Cardiac muscle cell (in vitro differentiated cells and primary cell): ENCODE data around the gene CAPN5. TPM values are rescaled to one million over a fixed set of nuclear protein-coding genes. Genes with fewer than 3 reads are reported as not detected.
A peak's percentile ranks its signal among the peaks of the same experiment; 100 is the strongest.

Experiments used
- DNase-seq, 2 donors: peaks; one replicate each; pipeline versions ENCODE4 v3.0.0 to v3.0.0-alpha.2; 2010 to 2017; ENCODE audit warnings: low read depth in 1 of 2, low spot score in 1 of 2
- H3K27ac ChIP-seq: fragments of 200-600 bp; sonication (generic); 2 replicates; pipeline ENCODE4 v1.5.1; 2016
- H3K27me3 ChIP-seq: fragments of 200-600 bp; sonication (generic); 2 replicates; pipeline ENCODE4 v1.6.0; 2016; ENCODE audit warnings: control low read depth
- H3K36me3 ChIP-seq: fragments of 200-600 bp; sonication (generic); 2 replicates; pipeline ENCODE4 v1.5.1; 2016; ENCODE audit warnings: control low read depth
- H3K4me1 ChIP-seq: fragments of 200-600 bp; sonication (generic); 2 replicates; pipeline ENCODE4 v1.8.1; 2017; ENCODE audit warnings: low read depth, mild to moderate bottlenecking, mixed run types
- H3K4me3 ChIP-seq: fragments of 200-600 bp; sonication (generic); 2 replicates; pipeline ENCODE4 v1.5.1; 2016; ENCODE audit warnings: mild to moderate bottlenecking
- H3K9me3 ChIP-seq: fragments of 200-600 bp; sonication (generic); 2 replicates; pipeline ENCODE4 v1.5.1; 2017; ENCODE audit warnings: low read depth, mild to moderate bottlenecking, control low read depth
- CTCF ChIP-seq: IDR thresholded peaks from 2 replicates; pipeline ENCODE4 v1.5.1; 2012; ENCODE audit warnings: low read depth, mild to moderate bottlenecking, low read length
- polyA plus RNA-seq: library from polyadenylated mRNA; unstranded; fragments of >200 nt; fragmentation: Nextera tagmentation; extraction: Ambion mirVana; gene quantifications from 2 replicates; pipeline ENCODE4 v1.2.1, GENCODE V29; 2016
- total RNA-seq: library from RNA; depleted of rRNA; stranded (reverse); fragments of >200 nt; gene quantifications from 2 replicates; pipeline ENCODE4 v1.2.3, GENCODE V29; 2016

Gene CAPN5
- total and polyA plus RNA-seq, 2 experiments from 2014 or later, result 9.8 to 10.0 TPM

GRCh38 chr11:77152846-77153245 lies 86.1 kb downstream of the CAPN5 start:
- H3K9me3 ChIP-seq, result no peaks in the 10 kb centered on the region

GRCh38 chr11:77153276-77154185 lies 86.8 kb downstream of the CAPN5 start:
- no peak for TF ChIP-seq CTCF
- no peak overlapping the region for H3K4me3 ChIP-seq
- no peaks in the 10 kb centered on the region for H3K36me3 ChIP-seq
- no peak overlapping the region for H3K27ac ChIP-seq
- DNase-seq, result no peak
- H3K9me3 ChIP-seq, result no peaks in the 10 kb centered on the region
- no peaks in the 10 kb centered on the region for H3K27me3 ChIP-seq
- no peaks in the 10 kb centered on the region for H3K4me1 ChIP-seq

More at GRCh38 chr11:77152846-77153245, 86.1 kb downstream of the CAPN5 start:
- no peak for TF ChIP-seq CTCF
- peaks cover 2% of the 10 kb centered on the region for H3K27me3 ChIP-seq
- DNase-seq, result peak in 1 of 2 donors; percentile 68
- H3K4me3 ChIP-seq, result no peak overlapping the region
- H3K4me1 ChIP-seq, result no peaks in the 10 kb centered on the region
- H3K36me3 ChIP-seq, result no peaks in the 10 kb centered on the region
- no peak overlapping the region for H3K27ac ChIP-seq

- no peaks in the 10 kb centered on the region for H3K9me3 ChIP-seq
- DNase-seq, result no peak
- H3K36me3 ChIP-seq, result no peaks in the 10 kb centered on the region
- H3K27ac ChIP-seq, result no peak overlapping the region
- no peak for TF ChIP-seq CTCF
- no peaks in the 10 kb centered on the region for H3K4me1 ChIP-seq
- no peak overlapping the region for H3K4me3 ChIP-seq
- H3K27me3 ChIP-seq, result no peaks in the 10 kb centered on the region
These were observed 87.8 kb downstream of the CAPN5 start for GRCh38 chr11:77154381-77155081.

GRCh38 chr11:77155082-77155475 lies 88.3 kb downstream of the CAPN5 start:
- Histone ChIP-seq H3K4me1 (no peaks in the 10 kb centered on the region), H3K9me3 (no peaks in the 10 kb centered on the region), H3K27me3 (no peaks in the 10 kb centered on the region), H3K4me3 (no peak overlapping the region), H3K36me3 (no peaks in the 10 kb centered on the region), H3K27ac (no peak overlapping the region)
- no peak for DNase-seq
- no peak for TF ChIP-seq CTCF

- Histone ChIP-seq H3K4me3 (no peak overlapping the region), H3K27me3 (no peaks in the 10 kb centered on the region), H3K9me3 (no peaks in the 10 kb centered on the region), H3K27ac (no peak overlapping the region), H3K36me3 (no peaks in the 10 kb centered on the region), H3K4me1 (no peaks in the 10 kb centered on the region)
- DNase-seq, result no peak
- no peak for TF ChIP-seq CTCF
These were observed 88.9 kb downstream of the CAPN5 start for GRCh38 chr11:77155556-77156130.
